ENCODE results near the gene ATG4D. TPM values are rescaled to one million over a fixed set of nuclear protein-coding genes. Genes with fewer than 3 reads are reported as not detected.

The ATG4D gene
- total and polyA plus RNA-seq, 2 of the 4 experiments (the other 2 are of a cell fraction) = 8.2 to 21.8 TPM

DNA sequence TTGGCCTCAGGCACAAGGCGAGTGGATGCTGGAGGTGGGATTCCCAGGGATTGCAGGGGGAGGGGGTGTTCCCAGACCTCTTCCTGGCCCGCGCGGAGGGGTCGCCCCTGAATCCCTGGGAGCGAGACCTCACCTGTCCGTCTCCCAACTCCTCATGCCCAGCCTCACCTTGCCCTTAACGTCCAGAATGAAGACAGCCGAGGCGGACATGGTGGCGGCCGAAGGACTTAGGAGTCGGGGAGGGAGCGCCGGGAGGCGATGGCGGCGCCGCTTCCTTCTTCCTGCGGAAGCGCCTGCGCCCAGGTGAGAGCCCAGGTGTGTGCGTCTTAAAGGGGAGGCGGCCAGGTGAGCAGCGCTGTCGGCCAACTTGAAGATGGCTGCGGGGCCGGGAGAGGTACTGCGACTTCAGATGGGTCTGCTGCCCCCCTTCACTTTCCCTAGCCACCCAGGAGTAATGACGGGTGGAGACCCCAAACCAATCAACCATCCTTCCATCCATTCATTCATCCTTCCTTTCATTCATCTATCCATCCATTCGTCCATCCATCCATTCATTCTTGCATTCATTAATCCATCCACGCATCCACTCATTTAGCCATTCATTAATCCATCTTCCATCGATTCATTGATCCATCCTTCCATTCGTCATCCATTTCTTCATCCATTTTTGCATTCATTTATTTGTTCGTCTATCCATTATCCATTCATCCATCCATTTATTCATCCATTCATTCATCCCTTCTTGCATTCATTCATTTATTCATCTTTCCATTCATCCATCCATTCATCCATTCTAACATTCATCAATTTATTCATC lies 43.5 kb downstream of the ATG4D start, which contains the start of gene AP1M2:
Gene AP1M2, minus strand, starts transcription at position 291 of the 817 bp plus-strand sequence. Its CDS starts 81 bp downstream, at position 210.
- Histone ChIP-seq H3K79me1 (ENCODE audit: low read depth in 1 of 2, low read length in 2 of 2) (no peaks in the 10 kb centered on the region), H3K27ac (ENCODE audit: insufficient read depth, low read length) (no peak within 1 kb of the TSS), H3K14ac (replicated peaks; ENCODE audit: low read depth, low read length) (no peak within 1 kb of the TSS), H2BK20ac (ENCODE audit: low read depth, low read length) (no peak within 1 kb of the TSS), H2AK5ac (ENCODE audit: low read depth, low read length) (no peak within 1 kb of the TSS), H4K91ac (ENCODE audit: insufficient read depth, low read depth, low read length) (no peak within 1 kb of the TSS), H2BK5ac (ENCODE audit: low read depth, low read length, poor library complexity, severe bottlenecking) (no peak within 1 kb of the TSS), H3K9me3 (ENCODE audit: control insufficient read depth, insufficient read depth, low read length) (peaks cover 3% of the 10 kb centered on the region; the same call in 1 of the 2 replicates), H2BK120ac (ENCODE audit: low read depth, low read length) (no peak within 1 kb of the TSS), H3K56ac (ENCODE audit: extremely low read depth, insufficient read depth, low read length) (no peak within 1 kb of the TSS), H3K9me1 (ENCODE audit: insufficient read depth, low read length) (no peaks in the 10 kb centered on the region; the same call in 1 of the 2 replicates), H2AK9ac (replicated peaks; ENCODE audit: low read depth, low read length, poor library complexity) (no peak within 1 kb of the TSS), H2AFZ (replicated peaks; ENCODE audit: low read length, poor library complexity) (no peak within 1 kb of the TSS), H3K4ac (ENCODE audit: low read depth, low read length) (no peak within 1 kb of the TSS), H3K4me2 (ENCODE audit: low read depth, low read length) (no peak within 1 kb of the TSS), H3K4me1 (ENCODE audit: control insufficient read depth, insufficient read depth, low read length) (no peaks in the 10 kb centered on the region), H3K4me3 (ENCODE audit: insufficient read depth, low read depth, low read length) (no peak within 1 kb of the TSS), H3K36me3 (ENCODE audit: control insufficient read depth, insufficient read depth, low read length) (no peaks in the 10 kb centered on the region), H3K27me3 (ENCODE audit: control insufficient read depth, insufficient read depth, low read length) (peaks cover 19% of the 10 kb centered on the region), H3K23ac (ENCODE audit: low read depth, low read length) (no peak within 1 kb of the TSS), H4K5ac (ENCODE audit: low read depth, low read length) (no peak within 1 kb of the TSS), H3K9ac (ENCODE audit: low read depth, low read length) (no peak within 1 kb of the TSS), H2BK15ac (ENCODE audit: low read depth, low read length) (no peak within 1 kb of the TSS), H4K8ac (ENCODE audit: low read depth in 2 of 2, low read length in 2 of 2) (no peak within 1 kb of the TSS), H4K20me1 (ENCODE audit: insufficient read depth, low read length) (no peaks in the 10 kb centered on the region), H3K18ac (ENCODE audit: low read depth, low read length) (no peak within 1 kb of the TSS)
- intact Hi-C loops (cut with micrococcal nuclease) = no loop called here
- CTCF ChIA-PET = no interaction called here
- in situ Hi-C loops (cut with MboI; ENCODE audit: low sequenced_read_pairs) = no loop called here
- dilution Hi-C loops (cut with HindIII; ENCODE audit: low sequenced_read_pairs, unreplicated experiment) = no loop called here
- DNase-seq (no peak), ATAC-seq (ENCODE audit: low read depth) (no peak)
- BruUV-seq (replicated peaks) = no TSS peak
- 17 to 100% methylated on average over 2 to 25 of the region's 35 CpGs for WGBS, 2 experiments (ENCODE audit: extremely low coverage in 2 of 2, insufficient read length in 1 of 2)
- TF ChIP-seq CHD1 (IDR thresholded peaks at IDR 0.05; ENCODE audit: low read depth, low read length) = no peak
- TF ChIP-seq MXI1 (IDR thresholded peaks at IDR 0.05; ENCODE audit: borderline replicate concordance, low read depth, low read length) = no peak
- no peak for TF ChIP-seq SMC3 (IDR thresholded peaks at IDR 0.05; ENCODE audit: low read depth, low read length)
- TF ChIP-seq MAFK (IDR thresholded peaks at IDR 0.05; ENCODE audit: low read depth, low read length) = no peak
- no peak for TF ChIP-seq MAZ (IDR thresholded peaks at IDR 0.05; ENCODE audit: borderline replicate concordance, low read depth, low read length)
- no peak for TF ChIP-seq CEBPB (IDR thresholded peaks at IDR 0.05; ENCODE audit: low read depth, low read length)
- no peak for TF ChIP-seq CTCF (conservative IDR thresholded peaks at IDR 0.05; ENCODE audit: low read depth, low read length)
- TF ChIP-seq NFE2L2 (IDR thresholded peaks at IDR 0.05; ENCODE audit: low read depth, low read length) = no peak
- POLR2A ChIA-PET (ENCODE audit: unreplicated experiment) = no interaction called here
